NCI-H2196 treated with DMSO at 0.1 percent for 48 hours (cell line): Measurements from ENCODE around the gene MCM7.
"Not testable (repeated sequence)": the region's sequence is repeated elsewhere in the genome, so short reads cannot be mapped to it uniquely, and the experiment has no call there.

Experiments
- DNase-seq: peaks from one replicate; lab custom pipeline; 2025; ENCODE audit not compliant: unreplicated experiment; lab: John Stamatoyannopoulos, UW

MCM7 gene

DNA sequence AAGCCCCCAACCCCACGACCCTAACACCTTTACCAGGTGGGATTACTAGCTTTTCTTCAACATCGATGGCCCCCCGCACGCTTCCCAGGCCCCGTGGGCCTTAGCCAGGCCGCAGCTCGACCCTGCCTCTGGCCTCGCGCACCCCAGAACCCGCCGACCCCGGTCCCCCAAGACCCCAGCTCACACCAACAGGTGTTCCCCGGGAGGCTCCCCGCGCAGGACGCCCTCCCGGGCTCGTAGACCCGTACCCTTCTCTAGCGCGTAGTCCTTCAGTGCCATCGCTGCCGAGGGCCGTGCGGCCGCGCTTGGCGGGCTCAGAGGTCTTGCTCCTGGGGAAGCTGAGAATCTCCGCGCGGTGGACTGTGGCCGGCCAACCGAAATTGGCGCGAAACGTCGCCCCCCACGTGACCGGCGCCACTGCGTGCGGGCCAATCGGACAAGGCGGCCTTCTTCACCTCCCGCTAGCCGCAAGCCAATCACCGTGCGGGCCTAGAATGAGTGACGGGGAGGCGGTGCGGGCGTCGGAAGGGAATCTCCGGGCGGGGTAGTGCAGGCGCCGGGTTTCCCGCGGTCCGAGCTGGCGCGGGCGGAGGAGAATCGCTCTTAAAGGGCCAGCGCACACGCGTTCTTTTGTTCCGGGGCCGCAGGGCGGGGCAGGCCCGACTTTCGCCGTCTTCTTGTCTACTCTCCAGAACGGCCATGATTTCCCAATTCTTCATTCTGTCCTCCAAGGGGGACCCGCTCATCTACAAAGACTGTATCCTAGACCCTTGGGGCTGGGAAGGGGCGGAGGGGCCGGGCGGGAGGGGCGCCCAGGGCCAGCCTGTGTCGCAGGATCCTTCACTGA lies at the start of gene MCM7, which contains the start of gene AP4M1:
TSS of gene MCM7 (minus strand) at position 382 of the 847 bp plus-strand sequence. CDS start at position 279, 103 bp downstream.
TSS of gene AP4M1 (plus strand) at position 628 of the 847 bp plus-strand sequence. CDS start at position 700, 72 bp downstream.
- DNase-seq = peak; percentile 98

DNA sequence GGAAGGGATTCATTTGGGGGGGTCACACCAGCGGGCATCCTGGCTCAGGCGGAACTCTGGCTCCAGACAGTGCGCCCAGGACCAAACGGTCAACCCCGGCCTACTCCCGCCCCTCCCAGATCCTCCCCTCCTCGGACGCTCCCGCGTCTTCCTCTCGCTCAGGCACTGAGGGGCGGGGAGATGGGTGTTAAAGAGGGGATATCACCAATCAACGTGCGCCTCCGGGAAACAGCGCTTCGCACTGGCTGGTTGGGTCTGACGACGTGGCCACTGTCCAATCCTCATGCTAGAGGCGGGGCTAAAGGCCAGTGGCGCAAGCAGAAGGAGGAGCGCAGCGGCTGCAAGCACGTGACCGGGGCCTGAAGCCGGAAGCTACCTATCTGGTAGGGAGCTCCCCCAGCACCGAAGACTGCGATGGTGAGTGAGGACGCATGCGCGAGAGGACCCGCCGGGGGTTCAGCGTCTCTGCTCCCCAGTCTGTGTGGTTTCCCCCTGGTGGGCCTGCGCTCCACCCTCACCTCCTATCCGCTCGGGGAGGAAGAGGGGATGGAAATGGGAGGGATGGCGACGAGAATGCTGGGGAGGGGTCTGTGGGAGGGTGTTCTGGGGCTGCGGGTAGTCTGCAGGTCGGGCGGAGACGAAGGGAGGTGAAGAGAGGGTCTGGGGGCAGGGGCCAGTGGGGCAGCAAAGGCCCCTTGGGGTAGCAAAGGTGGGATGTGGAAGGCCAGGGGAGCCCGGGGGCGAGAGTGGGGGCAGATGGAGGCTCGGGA lies 47.5 kb upstream of the MCM7 start, which contains the start of gene LAMTOR4:
TSS of gene LAMTOR4 (plus strand) at position 360 of the 770 bp plus-strand sequence. CDS start at position 415, 55 bp downstream.
- peak; percentile 98 for DNase-seq

DNA sequence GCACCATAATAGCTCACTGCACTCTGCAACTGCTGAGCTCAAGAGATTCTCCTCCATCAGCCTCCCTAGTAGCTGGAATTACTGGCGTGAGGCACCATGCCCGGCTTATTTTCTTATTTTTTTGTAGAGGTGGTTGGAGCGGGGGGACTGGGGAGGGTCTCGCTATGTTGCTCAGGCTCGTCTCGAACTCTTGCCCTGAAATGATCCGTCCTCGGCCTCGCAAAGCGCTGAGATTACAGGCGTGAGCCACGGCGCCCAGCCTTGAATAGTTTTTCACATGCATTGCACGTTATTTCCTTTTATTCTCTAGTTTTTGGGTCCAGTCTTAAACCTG lies 47.0 kb upstream of the MCM7 start:
- no peak for DNase-seq

GRCh38 chr7:100147278-100147677 lies 46.1 kb upstream of the MCM7 start:
- no peak for DNase-seq

DNA sequence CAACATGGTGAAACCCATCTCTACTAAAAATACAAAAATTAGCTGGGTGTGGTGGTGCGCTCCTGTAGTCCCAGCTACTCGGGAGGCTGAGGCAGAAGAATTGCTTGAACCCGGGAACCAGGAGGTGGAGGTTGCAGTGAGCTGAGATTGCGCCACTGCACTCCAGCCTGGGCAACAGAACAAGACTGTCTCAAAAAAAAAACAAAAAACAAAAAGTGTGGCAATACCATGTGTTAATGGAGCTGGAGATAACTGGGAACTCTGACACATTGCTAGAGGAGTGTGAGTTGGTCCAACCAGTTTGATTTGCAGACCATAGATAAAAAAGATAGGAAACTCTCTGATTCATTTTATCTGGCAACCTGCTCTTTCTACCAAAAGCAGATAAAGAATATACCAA lies 45.2 kb upstream of the MCM7 start:
- DNase-seq = not testable (repeated sequence)

- no peak for DNase-seq
Measured at GRCh38 chr7:100142461-100142860, 41.3 kb upstream of the MCM7 start.

- DNase-seq = no peak
Measured at GRCh38 chr7:100141555-100141949, 40.4 kb upstream of the MCM7 start.

DNA sequence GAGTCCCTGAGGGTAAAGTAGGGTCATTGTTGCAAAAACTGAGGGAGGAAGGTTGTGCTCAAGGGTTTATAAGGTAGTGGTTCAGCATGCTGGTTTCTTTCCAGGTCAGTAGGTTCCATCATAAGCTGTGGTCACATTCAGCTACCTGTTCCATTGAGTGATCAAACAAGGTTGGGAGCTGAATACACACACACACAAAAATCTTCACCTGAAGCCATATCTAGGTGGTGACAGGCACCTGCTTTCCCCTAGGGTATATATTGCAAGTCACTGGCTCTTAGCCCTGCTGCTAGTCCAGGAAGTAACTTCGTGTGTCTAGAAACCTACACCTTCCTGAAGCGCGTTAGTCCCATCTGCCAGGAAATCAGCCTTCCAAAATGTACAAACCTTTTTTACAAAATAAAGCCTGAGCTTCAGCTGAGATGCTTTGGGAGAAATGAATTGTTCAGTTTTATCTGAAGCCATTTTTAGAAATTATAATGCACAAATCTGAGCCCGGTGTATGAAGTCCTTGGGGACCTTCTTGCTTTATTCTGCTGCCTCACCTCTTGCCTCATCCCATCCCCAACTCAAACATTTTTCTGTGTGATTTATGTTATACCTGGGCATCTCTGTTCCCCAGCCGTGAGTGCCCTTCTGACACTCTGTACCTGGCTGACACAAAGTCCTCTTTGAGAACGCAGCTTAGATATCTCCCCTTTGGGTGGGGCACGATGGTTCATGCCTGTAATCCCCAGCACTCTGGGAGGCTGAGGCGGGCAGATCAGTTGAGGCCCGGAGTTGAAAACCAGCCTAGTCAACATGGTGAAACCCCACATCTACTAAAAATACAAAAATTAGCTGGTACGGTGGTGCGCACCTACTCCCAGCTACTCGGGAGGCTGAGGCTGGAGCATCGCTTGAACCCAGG lies 36.9 kb upstream of the MCM7 start:
- DNase-seq = peak; percentile 61

DNA sequence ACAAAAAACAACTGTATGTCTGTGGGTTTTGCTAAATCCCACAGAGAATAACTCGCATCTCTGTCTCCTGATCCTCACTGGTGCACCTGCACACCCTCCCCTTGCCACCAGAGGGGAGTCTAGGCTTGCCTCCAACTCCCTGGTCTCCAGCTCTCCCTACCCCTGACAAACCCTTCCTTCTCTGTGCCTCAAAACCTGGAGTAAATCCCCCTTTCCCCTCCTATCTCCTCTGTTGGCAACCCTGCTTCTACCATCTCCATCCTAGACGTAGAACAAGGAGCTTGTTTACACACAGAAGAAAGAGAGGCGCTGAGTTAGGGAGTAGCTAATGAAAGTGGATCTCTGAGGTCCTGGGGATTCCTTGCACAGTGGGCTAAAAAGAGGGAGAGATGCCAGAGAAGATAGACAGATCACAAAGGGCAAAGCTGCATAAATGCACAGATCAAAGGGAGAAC lies 31.5 kb upstream of the MCM7 start:
- peak; percentile 41 for DNase-seq

GRCh38 chr7:100132126-100132525 lies 30.9 kb upstream of the MCM7 start:
- no peak for DNase-seq

DNA sequence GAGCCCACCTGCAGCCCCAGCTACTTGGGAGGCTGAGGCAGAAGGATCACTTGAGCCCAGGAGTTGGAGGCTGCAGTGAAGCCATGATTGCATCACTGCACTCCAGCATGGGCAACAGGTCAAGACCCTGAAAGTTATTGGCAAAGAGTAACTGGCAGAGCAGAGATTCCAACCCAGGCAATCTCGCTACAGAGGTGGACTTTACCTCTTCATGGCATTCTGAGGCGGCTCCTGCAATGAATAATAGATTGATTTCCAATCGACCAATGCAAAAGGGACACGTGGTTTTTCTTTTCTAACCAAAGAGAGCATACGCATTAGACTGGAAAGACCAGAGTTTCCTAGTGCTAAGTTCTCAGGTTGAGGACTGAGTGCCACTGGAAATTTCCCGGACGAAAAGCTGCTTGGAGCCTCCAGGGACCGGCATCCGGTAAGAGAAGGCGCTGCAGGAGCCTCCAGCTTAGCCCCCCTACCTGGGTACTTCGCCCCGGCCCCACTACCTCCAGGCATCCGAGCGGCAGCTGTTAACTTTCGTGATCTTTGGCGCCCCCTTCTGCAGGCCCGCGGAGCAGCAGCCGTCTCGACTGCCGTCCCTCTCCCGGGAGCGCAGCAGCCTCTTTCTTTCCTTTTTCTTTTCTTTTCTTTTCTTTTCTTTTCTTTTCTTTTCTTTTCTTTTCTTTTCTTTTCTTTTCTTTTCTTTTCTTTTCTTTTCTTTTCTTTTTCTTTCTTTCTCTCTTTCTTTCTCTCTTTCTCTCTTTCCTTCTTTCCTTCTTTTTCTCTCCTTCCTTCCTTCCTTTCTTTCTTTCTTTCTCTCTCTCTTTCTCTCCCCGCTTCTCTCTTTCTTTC lies 29.6 kb upstream of the MCM7 start:
- DNase-seq = peak; percentile 72

GRCh38 chr7:100130220-100130607 lies 29.0 kb upstream of the MCM7 start:
- peak; percentile 45 for DNase-seq

DNA sequence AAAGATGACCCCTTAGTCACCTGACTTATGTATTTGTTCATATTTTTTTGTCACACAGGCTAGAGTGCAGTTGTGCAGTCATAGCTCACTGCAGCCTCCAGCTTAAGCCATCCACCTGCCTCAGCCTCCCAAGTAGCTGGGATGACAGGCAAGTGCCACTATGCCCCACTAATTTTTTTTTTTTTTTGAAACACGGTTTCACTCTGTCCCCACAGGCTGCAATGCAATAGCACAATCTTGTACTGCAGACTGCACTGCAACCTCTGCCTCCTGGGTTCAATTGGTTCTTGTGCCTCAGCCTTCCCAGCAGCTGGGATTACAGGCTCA lies 27.4 kb upstream of the MCM7 start:
- no peak for DNase-seq

DNA sequence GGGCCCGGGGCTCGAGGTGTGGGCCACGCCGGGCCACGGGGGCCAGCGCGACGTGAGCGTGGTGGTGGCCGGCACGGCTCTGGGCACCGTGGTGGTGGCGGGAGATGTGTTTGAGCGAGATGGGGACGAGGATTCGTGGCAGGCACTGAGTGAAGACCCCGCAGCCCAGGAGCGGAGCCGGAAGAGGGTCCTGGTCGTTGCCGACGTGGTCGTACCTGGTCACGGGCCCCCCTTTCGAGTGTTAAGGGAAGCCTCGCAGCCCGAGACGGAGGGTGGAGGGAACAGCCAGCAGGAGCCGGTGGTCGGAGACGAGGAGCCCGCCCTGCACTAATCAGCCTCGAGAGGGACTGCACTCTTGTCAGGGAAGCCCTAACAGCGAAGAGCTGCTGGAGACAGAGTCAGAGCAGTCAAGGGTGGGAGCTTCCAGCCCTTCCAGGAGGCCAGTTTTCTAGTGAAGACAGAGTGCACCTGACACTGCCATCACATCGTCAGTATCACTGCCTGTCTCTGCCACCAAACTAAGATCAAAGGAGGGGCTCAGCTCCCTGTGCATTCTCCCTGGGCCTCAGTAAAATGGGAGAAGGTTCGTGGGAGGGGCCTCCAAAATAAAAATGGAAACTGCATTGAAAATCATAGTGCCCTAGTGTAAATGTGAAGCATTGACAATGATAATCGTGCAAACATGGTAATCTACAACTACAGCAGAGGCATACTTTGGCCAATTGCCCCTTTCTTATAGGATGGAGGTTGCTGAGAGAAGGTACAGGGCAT lies 26.9 kb upstream of the MCM7 start:
- DNase-seq = no peak

DNA sequence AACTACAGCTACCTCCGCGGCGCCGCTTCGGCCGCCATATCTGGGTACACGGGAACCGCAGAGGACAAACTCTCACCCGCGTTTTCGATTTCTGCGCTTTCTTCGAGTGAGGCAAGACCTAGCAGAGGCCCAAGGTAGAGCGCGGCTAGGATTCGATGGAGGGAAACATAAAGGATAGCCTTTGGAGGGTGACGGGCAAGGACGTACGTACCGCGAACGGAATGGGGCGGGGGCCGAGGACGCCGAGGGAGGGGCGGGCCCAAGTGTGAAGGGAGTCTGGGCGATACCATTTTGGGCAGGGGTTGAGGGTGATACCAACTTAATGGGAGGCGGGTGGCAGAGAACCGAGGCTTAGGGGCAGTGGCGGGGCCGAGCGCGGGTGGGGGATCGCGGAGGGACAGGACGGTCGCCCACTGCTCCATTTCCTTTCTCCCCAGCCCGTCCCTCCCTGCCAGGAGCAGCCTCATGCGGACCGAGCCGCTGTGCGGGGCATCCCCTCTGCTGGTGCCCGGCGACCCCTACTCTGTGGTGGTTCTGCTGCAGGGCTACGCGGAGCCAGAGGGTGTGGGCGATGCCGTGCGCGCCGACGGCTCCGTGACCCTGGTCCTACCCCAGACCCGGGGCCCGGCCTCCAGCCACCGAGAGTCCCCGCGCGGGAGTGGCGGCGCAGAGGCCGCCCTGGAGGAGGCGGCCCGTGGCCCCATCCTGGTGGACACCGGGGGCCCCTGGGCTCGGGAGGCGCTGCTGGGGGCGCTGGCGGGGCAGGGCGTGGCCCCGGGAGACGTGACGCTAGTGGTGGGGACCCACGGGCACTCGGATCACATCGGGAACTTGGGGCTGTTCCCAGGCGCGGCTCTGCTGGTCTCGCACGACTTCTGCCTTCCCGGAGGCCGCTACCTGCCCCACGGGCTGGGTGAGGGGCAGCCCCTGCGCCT lies 26.0 kb upstream of the MCM7 start, which contains the start of gene MBLAC1:
TSS of gene MBLAC1 (plus strand) at position 37 of the 935 bp plus-strand sequence. CDS start at position 466, 429 bp downstream.
- peak; percentile 83 for DNase-seq

- no peak for DNase-seq
Measured at GRCh38 chr7:100126239-100126930, 25.2 kb upstream of the MCM7 start.
